Measurements from ENCODE around the gene LYRM7. TPM values are rescaled to one million over a fixed set of nuclear protein-coding genes. Genes with fewer than 3 reads are reported as not detected.

Gene LYRM7
- total RNA-seq, 1 experiment from 2014 or later = 4.5 TPM

- no peak overlapping the region for H3K4me3 ChIP-seq (ENCODE audit: insufficient read depth, low read depth, low read length)
- DNase-seq = no peak
- no peaks in the 10 kb centered on the region for H3K36me3 ChIP-seq (replicated peaks; ENCODE audit: control insufficient read depth, insufficient read depth, low read length)
- H3K27me3 ChIP-seq (ENCODE audit: control insufficient read depth, insufficient read depth, low read length) = no peaks in the 10 kb centered on the region
These were observed 25.0 kb downstream of the LYRM7 start for GRCh38 chr5:131195696-131196095.

GRCh38 chr5:131196331-131196730 is 25.6 kb downstream of the LYRM7 start:
- Histone ChIP-seq H3K4me3 (ENCODE audit: insufficient read depth, low read depth, low read length) (no peak overlapping the region), H3K36me3 (replicated peaks; ENCODE audit: control insufficient read depth, insufficient read depth, low read length) (no peaks in the 10 kb centered on the region), H3K27me3 (ENCODE audit: control insufficient read depth, insufficient read depth, low read length) (no peaks in the 10 kb centered on the region)
- no peak for DNase-seq

- no peak for DNase-seq
- H3K27me3 ChIP-seq (ENCODE audit: control insufficient read depth, insufficient read depth, low read length) = no peaks in the 10 kb centered on the region
- no peak overlapping the region for H3K4me3 ChIP-seq (ENCODE audit: insufficient read depth, low read depth, low read length)
- no peaks in the 10 kb centered on the region for H3K36me3 ChIP-seq (replicated peaks; ENCODE audit: control insufficient read depth, insufficient read depth, low read length)
These were observed 27.9 kb downstream of the LYRM7 start for GRCh38 chr5:131198625-131199024.

GRCh38 chr5:131200560-131200959 is 29.8 kb downstream of the LYRM7 start:
- H3K4me3 ChIP-seq (ENCODE audit: insufficient read depth, low read depth, low read length) = no peak overlapping the region
- no peaks in the 10 kb centered on the region for H3K36me3 ChIP-seq (replicated peaks; ENCODE audit: control insufficient read depth, insufficient read depth, low read length)
- DNase-seq = no peak
- H3K27me3 ChIP-seq (ENCODE audit: control insufficient read depth, insufficient read depth, low read length) = no peaks in the 10 kb centered on the region

GRCh38 chr5:131204964-131205363 is 34.2 kb downstream of the LYRM7 start:
- H3K36me3 ChIP-seq (replicated peaks; ENCODE audit: control insufficient read depth, insufficient read depth, low read length) = no peaks in the 10 kb centered on the region
- DNase-seq = no peak
- H3K4me3 ChIP-seq (ENCODE audit: insufficient read depth, low read depth, low read length) = no peak overlapping the region
- H3K27me3 ChIP-seq (ENCODE audit: control insufficient read depth, insufficient read depth, low read length) = no peaks in the 10 kb centered on the region

- Histone ChIP-seq H3K36me3 (replicated peaks; ENCODE audit: control insufficient read depth, insufficient read depth, low read length) (no peaks in the 10 kb centered on the region), H3K4me3 (ENCODE audit: insufficient read depth, low read depth, low read length) (no peak overlapping the region), H3K27me3 (ENCODE audit: control insufficient read depth, insufficient read depth, low read length) (no peaks in the 10 kb centered on the region)
- no peak for DNase-seq
These were observed 35.3 kb downstream of the LYRM7 start for GRCh38 chr5:131206061-131206460.

- Histone ChIP-seq H3K36me3 (replicated peaks; ENCODE audit: control insufficient read depth, insufficient read depth, low read length) (no peaks in the 10 kb centered on the region), H3K4me3 (ENCODE audit: insufficient read depth, low read depth, low read length) (no peak overlapping the region), H3K27me3 (ENCODE audit: control insufficient read depth, insufficient read depth, low read length) (no peaks in the 10 kb centered on the region)
- DNase-seq = no peak
These were observed 36.0 kb downstream of the LYRM7 start for GRCh38 chr5:131206772-131207171.

GRCh38 chr5:131209175-131209505 is 38.4 kb downstream of the LYRM7 start:
- DNase-seq = no peak
- H3K4me3 ChIP-seq (ENCODE audit: insufficient read depth, low read depth, low read length) = no peak overlapping the region

GRCh38 chr5:131209506-131210150 is 38.9 kb downstream of the LYRM7 start:
- Histone ChIP-seq H3K27me3 (ENCODE audit: control insufficient read depth, insufficient read depth, low read length) (no peaks in the 10 kb centered on the region), H3K36me3 (replicated peaks; ENCODE audit: control insufficient read depth, insufficient read depth, low read length) (no peaks in the 10 kb centered on the region), H3K4me3 (ENCODE audit: insufficient read depth, low read depth, low read length) (no peak overlapping the region)
- DNase-seq = no peak

More at GRCh38 chr5:131209175-131209505, 38.4 kb downstream of the LYRM7 start:
- H3K27me3 ChIP-seq (ENCODE audit: control insufficient read depth, insufficient read depth, low read length) = no peaks in the 10 kb centered on the region
- no peaks in the 10 kb centered on the region for H3K36me3 ChIP-seq (replicated peaks; ENCODE audit: control insufficient read depth, insufficient read depth, low read length)

GRCh38 chr5:131210151-131210510 is 39.4 kb downstream of the LYRM7 start:
- DNase-seq = no peak
- H3K36me3 ChIP-seq (replicated peaks; ENCODE audit: control insufficient read depth, insufficient read depth, low read length) = no peaks in the 10 kb centered on the region
- no peaks in the 10 kb centered on the region for H3K27me3 ChIP-seq (ENCODE audit: control insufficient read depth, insufficient read depth, low read length)
- no peak overlapping the region for H3K4me3 ChIP-seq (ENCODE audit: insufficient read depth, low read depth, low read length)

GRCh38 chr5:131211669-131212068 is 40.9 kb downstream of the LYRM7 start:
- H3K27me3 ChIP-seq (ENCODE audit: control insufficient read depth, insufficient read depth, low read length) = no peaks in the 10 kb centered on the region
- DNase-seq = no peak
- H3K4me3 ChIP-seq (ENCODE audit: insufficient read depth, low read depth, low read length) = no peak overlapping the region
- no peaks in the 10 kb centered on the region for H3K36me3 ChIP-seq (replicated peaks; ENCODE audit: control insufficient read depth, insufficient read depth, low read length)

- DNase-seq = no peak
- H3K36me3 ChIP-seq (replicated peaks; ENCODE audit: control insufficient read depth, insufficient read depth, low read length) = no peaks in the 10 kb centered on the region
- no peak overlapping the region for H3K4me3 ChIP-seq (ENCODE audit: insufficient read depth, low read depth, low read length)
- no peaks in the 10 kb centered on the region for H3K27me3 ChIP-seq (ENCODE audit: control insufficient read depth, insufficient read depth, low read length)
These were observed 41.8 kb downstream of the LYRM7 start for GRCh38 chr5:131212471-131213021.

- Histone ChIP-seq H3K36me3 (replicated peaks; ENCODE audit: control insufficient read depth, insufficient read depth, low read length) (no peaks in the 10 kb centered on the region), H3K4me3 (ENCODE audit: insufficient read depth, low read depth, low read length) (no peak overlapping the region), H3K27me3 (ENCODE audit: control insufficient read depth, insufficient read depth, low read length) (no peaks in the 10 kb centered on the region)
- no peak for DNase-seq
These were observed 44.0 kb downstream of the LYRM7 start for GRCh38 chr5:131214609-131215227.

GRCh38 chr5:131217791-131218190 is 47.0 kb downstream of the LYRM7 start:
- no peaks in the 10 kb centered on the region for H3K36me3 ChIP-seq (replicated peaks; ENCODE audit: control insufficient read depth, insufficient read depth, low read length)
- no peak for DNase-seq
- H3K27me3 ChIP-seq (ENCODE audit: control insufficient read depth, insufficient read depth, low read length) = no peaks in the 10 kb centered on the region
- H3K4me3 ChIP-seq (ENCODE audit: insufficient read depth, low read depth, low read length) = no peak overlapping the region

GRCh38 chr5:131218392-131218791 is 47.6 kb downstream of the LYRM7 start:
- Histone ChIP-seq H3K27me3 (ENCODE audit: control insufficient read depth, insufficient read depth, low read length) (no peaks in the 10 kb centered on the region), H3K4me3 (ENCODE audit: insufficient read depth, low read depth, low read length) (no peak overlapping the region), H3K36me3 (replicated peaks; ENCODE audit: control insufficient read depth, insufficient read depth, low read length) (no peaks in the 10 kb centered on the region)
- DNase-seq = no peak

Measured in H7 (cell line).